Vagina (tissue), 2 donors: ENCODE results near the gene GP1BA. TPM values are rescaled to one million over a fixed set of nuclear protein-coding genes. Genes with fewer than 3 reads are reported as not detected.

ENCODE experiments used
- DNase-seq, 2 donors: peaks; one replicate each; pipeline ENCODE4 v3.0.0-alpha.2; 2017; ENCODE audit errors: extremely low spot score in 2 of 2
- H3K27ac ChIP-seq: fragments of 200-600 bp; sonication (generic); one replicate; pipeline ENCODE4 v1.5.1; 2019
- H3K27me3 ChIP-seq: fragments of 200-600 bp; sonication (generic); one replicate; pipeline ENCODE4 v1.5.1; 2019
- H3K36me3 ChIP-seq, 2 donors: fragments of 200-600 bp; sonication (generic); one replicate each; pipeline ENCODE4 v1.5.1; 2017 to 2019
- H3K4me1 ChIP-seq: fragments of 200-600 bp; sonication (generic); one replicate; pipeline ENCODE4 v1.5.1; 2019
- H3K4me3 ChIP-seq, 2 donors: fragments of 200-600 bp; sonication (generic); 1 replicate in 1 of 2; 2 replicates in 1 of 2; pipeline ENCODE4 v1.5.1; 2016 to 2019
- H3K9me3 ChIP-seq: fragments of 200-600 bp; sonication (generic); one replicate; pipeline ENCODE4 v1.5.1; 2019
- POLR2A ChIP-seq, 2 donors: fragments of 450-650 bp; IDR thresholded peaks; one replicate each; pipeline ENCODE4 v1.6.1; 2017; ENCODE audit warnings: antibody characterized with exemption in 2 of 2, mild to moderate bottlenecking in 2 of 2, moderate library complexity in 2 of 2
- POLR2AphosphoS5 ChIP-seq, 2 donors: sonication (generic); formaldehyde crosslinking; IDR thresholded peaks; one replicate each; pipeline ENCODE4 v1.9.0; 2017; ENCODE audit warnings: antibody characterized with exemption in 2 of 2, mild to moderate bottlenecking in 2 of 2, low read depth in 1 of 2; ENCODE audit not compliant: insufficient read depth in 1 of 2
- intact Hi-C: fragments of 100-400 bp; cut with DNase I; formaldehyde crosslinking; loops from one replicate; pipeline ENCODE4 v1.15.1; 2023
- total RNA-seq: library from RNA; depleted of rRNA; stranded (reverse); fragments of >200 nt; gene quantifications from one replicate; pipeline ENCODE4 v1.2.3, GENCODE V29; 2016
- TF ChIP-seq, protein P1 (sequence below), 3 experiments: fragments of 450-650 bp in 2 of 3; fragments of 200-600 bp in 1 of 3; sonication (generic) in 1 of 3; IDR thresholded peaks; one replicate each; pipeline ENCODE4 v1.5.1; 2017 to 2019; ENCODE audit warnings: antibody characterized with exemption in 3 of 3, mild to moderate bottlenecking in 2 of 3, moderate library complexity in 2 of 3

Gene GP1BA
- total RNA-seq, 1 donor from 2014 or later = not detected

GRCh38 chr17:4938688-4939545 lies 6.8 kb downstream of the GP1BA start:
- H3K27ac ChIP-seq = peak overlapping the region; percentile 88
- H3K27me3 ChIP-seq = no peaks in the 10 kb centered on the region
- intact Hi-C loops = no loop called here
- H3K4me1 ChIP-seq = peaks cover 42% of the 10 kb centered on the region
- H3K36me3 ChIP-seq = peaks cover 0 to 35% of the 10 kb centered on the region in 2 donors
- DNase-seq = no peak
- TF ChIP-seq POLR2AphosphoS5 (IDR thresholded peaks at IDR 0.05; ENCODE audit: insufficient read depth in 1 of 2, low read depth in 1 of 2) = no peak
- no peak for TF ChIP-seq POLR2A (IDR thresholded peaks at IDR 0.05)
- TF ChIP-seq, protein P1, sequence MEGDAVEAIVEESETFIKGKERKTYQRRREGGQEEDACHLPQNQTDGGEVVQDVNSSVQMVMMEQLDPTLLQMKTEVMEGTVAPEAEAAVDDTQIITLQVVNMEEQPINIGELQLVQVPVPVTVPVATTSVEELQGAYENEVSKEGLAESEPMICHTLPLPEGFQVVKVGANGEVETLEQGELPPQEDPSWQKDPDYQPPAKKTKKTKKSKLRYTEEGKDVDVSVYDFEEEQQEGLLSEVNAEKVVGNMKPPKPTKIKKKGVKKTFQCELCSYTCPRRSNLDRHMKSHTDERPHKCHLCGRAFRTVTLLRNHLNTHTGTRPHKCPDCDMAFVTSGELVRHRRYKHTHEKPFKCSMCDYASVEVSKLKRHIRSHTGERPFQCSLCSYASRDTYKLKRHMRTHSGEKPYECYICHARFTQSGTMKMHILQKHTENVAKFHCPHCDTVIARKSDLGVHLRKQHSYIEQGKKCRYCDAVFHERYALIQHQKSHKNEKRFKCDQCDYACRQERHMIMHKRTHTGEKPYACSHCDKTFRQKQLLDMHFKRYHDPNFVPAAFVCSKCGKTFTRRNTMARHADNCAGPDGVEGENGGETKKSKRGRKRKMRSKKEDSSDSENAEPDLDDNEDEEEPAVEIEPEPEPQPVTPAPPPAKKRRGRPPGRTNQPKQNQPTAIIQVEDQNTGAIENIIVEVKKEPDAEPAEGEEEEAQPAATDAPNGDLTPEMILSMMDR (IDR thresholded peaks at IDR 0.05) = no peak
- H3K9me3 ChIP-seq = no peaks in the 10 kb centered on the region
- H3K4me3 ChIP-seq = peak overlapping the region; percentile 76 to 88

DNA sequence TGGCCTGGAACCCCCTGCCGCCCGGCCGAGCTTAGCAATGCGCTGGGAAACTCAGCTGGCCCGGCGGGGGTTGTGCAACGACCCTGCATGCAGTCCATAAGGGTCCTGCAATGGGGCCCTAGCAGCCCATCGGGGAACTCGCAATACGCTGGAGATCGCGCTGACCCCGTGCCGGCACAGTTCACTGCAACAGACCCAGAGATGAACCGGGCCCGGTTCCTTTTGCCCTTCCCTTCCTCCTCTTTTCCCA lies 7.4 kb downstream of the GP1BA start:
- peak overlapping the region; percentile 76 to 88 for H3K4me3 ChIP-seq
- no peak for TF ChIP-seq POLR2A (IDR thresholded peaks at IDR 0.05)
- TF ChIP-seq, protein P1 (IDR thresholded peaks at IDR 0.05) = no peak
- no peak for TF ChIP-seq POLR2AphosphoS5 (IDR thresholded peaks at IDR 0.05; ENCODE audit: insufficient read depth in 1 of 2, low read depth in 1 of 2)
- H3K9me3 ChIP-seq = no peaks in the 10 kb centered on the region
- H3K36me3 ChIP-seq = peaks cover 0 to 37% of the 10 kb centered on the region in 2 donors
- intact Hi-C loops = no loop called here
- H3K27ac ChIP-seq = peak overlapping the region; percentile 88
- DNase-seq = no peak
- peaks cover 40% of the 10 kb centered on the region for H3K4me1 ChIP-seq
- H3K27me3 ChIP-seq = no peaks in the 10 kb centered on the region

DNA sequence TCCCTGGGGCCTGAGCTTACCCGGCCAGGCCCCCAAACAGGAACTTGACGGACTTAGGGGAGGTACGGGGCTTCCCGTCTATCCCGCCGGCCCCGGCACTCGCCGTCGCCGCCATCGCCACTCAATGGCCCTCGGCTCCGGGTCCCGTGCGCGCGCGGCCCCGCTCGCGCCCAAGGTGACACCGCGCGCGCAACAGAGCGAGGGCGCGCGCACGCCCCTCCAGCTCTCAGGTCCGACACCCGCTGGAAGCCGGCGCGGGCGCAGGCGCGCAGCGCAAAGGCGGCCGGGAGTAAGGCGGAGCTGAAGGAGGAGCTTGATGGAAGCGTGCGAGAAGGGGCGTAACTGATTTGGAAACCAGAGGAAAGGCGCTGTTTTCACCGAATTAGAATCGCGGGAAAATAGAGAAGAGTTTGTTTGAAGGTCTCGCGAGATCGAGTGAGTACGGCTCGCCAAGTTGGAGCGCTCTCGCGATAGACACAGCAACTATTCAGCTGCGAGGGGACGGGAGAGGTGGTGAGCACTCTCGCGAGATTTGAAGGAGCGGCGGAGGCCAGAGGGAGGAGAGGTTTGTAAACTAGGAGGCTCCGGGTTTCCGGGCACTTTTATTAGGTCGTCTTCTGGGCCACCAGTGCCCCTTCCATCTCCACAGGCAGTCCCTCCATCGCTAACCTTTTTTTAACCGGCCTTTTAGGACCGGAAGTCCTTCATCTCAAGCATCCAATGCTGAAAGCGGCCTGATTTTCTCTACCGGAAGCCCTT lies 7.9 kb downstream of the GP1BA start, which contains the start of the genes RNF167 and SLC25A11:
TSS of gene RNF167 (plus strand) at position 473 of the 759 bp plus-strand sequence. CDS start 642 bp downstream, outside the sequence.
TSS of gene SLC25A11 (minus strand) at position 251 of the 759 bp plus-strand sequence. CDS start at position 115, 136 bp downstream.
- no peaks in the 10 kb centered on the region for H3K27me3 ChIP-seq
- peak within 1 kb of the TSS; percentile 76 to 88 for H3K4me3 ChIP-seq
- peaks cover 0 to 39% of the 10 kb centered on the region in 2 donors for H3K36me3 ChIP-seq
- peaks cover 43% of the 10 kb centered on the region for H3K4me1 ChIP-seq
- DNase-seq = peak in 1 of 2 donors; percentile 99
- H3K9me3 ChIP-seq = no peaks in the 10 kb centered on the region
- TF ChIP-seq POLR2AphosphoS5 (IDR thresholded peaks at IDR 0.05; ENCODE audit: insufficient read depth in 1 of 2, low read depth in 1 of 2) (peak; percentile 79 to 90), POLR2A (IDR thresholded peaks at IDR 0.05) (peak in 1 of 2 donors; percentile 62)
- TF ChIP-seq, protein P1 (IDR thresholded peaks at IDR 0.05) = no peak
- intact Hi-C loops = no loop called here
- H3K27ac ChIP-seq = peak within 1 kb of the TSS; percentile 88

DNA sequence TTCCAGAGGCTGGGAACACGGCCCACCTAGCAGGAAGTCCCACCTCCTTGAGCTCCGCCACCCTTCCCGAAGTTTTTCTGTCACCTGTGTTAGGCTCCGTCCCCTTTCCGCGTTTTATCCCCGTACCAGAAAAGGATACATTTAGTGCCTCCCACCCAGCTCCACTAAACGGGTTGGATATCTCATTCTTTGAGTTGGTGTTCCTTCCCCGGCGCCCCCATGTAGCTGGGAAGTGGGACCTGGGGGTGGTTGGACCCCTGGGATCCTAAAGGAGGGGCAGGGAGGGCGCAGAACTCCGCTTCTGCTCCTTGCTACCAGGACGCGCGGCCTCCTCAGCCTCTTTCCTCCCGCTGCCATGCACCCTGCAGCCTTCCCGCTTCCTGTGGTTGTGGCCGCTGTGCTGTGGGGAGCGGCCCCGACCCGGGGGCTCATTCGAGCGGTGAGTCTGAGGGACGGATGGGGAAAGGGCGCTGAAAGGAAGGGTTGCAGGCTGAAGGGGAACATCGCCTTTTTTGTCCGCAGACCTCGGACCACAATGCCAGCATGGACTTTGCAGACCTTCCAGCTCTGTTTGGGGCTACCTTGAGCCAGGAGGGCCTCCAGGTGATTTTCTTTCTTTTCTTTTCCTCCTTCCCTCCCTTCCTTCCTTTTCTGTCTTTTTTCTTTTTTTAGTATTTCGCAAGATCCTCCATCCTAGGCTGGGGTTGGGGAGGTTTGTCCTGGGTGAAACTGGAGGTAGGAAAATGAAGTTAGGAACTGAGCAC lies 8.7 kb downstream of the GP1BA start:
- H3K4me1 ChIP-seq = peaks cover 51% of the 10 kb centered on the region
- DNase-seq = no peak
- intact Hi-C loops = no loop called here
- TF ChIP-seq, protein P1 (IDR thresholded peaks at IDR 0.05) = no peak
- TF ChIP-seq POLR2AphosphoS5 (IDR thresholded peaks at IDR 0.05; ENCODE audit: insufficient read depth in 1 of 2, low read depth in 1 of 2) (peak in 1 of 2 donors; percentile 3), POLR2A (IDR thresholded peaks at IDR 0.05) (no peak)
- no peaks in the 10 kb centered on the region for H3K9me3 ChIP-seq
- peak overlapping the region; percentile 88 for H3K27ac ChIP-seq
- H3K36me3 ChIP-seq = peaks cover 0 to 45% of the 10 kb centered on the region in 2 donors
- H3K4me3 ChIP-seq = peak overlapping the region; percentile 76 to 88
- no peaks in the 10 kb centered on the region for H3K27me3 ChIP-seq
